HG02798 (cell line): ENCODE data around the gene NDUFB5.
"Not testable (repeated sequence)": the region's sequence is repeated elsewhere in the genome, so short reads cannot be mapped to it uniquely, and the experiment has no call there.

Experiments used
- ATAC-seq: cut with Tn5 transposase; IDR thresholded peaks from one replicate; pipeline ENCODE4 v1.9.1; 2021; ENCODE audit warnings: mild to moderate bottlenecking; ENCODE audit not compliant: unreplicated experiment, poor library complexity

The NDUFB5 gene

GRCh38 chr3:179624451-179624850 lies 19.9 kb downstream of the NDUFB5 start:
- ATAC-seq: no peak

- no peak for ATAC-seq
Observed at GRCh38 chr3:179630753-179631451, 26.3 kb downstream of the NDUFB5 start.

DNA sequence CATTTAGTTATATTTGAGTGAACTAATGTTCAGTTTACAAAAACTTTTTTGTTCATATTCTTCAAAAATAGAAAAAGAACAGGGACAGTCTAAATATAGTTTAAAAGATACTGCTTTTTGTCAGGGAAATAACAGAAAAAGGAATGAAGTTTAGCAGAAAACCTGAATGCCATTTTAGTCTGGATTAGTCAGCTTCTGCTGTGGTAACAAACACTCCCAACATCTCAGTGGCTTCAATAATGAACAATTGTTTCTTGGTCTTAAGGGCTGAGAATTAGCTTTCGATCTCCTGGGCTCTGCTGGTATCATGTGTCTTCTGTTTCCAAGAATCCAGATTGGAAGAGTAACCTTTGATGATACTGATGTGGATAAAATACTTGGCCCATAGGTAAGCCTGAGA lies 35.9 kb downstream of the NDUFB5 start:
- ATAC-seq: no peak

GRCh38 chr3:179642871-179643270 lies 38.3 kb downstream of the NDUFB5 start:
- no peak for ATAC-seq

GRCh38 chr3:179643837-179644236 lies 39.2 kb downstream of the NDUFB5 start:
- ATAC-seq: not testable (repeated sequence)

DNA sequence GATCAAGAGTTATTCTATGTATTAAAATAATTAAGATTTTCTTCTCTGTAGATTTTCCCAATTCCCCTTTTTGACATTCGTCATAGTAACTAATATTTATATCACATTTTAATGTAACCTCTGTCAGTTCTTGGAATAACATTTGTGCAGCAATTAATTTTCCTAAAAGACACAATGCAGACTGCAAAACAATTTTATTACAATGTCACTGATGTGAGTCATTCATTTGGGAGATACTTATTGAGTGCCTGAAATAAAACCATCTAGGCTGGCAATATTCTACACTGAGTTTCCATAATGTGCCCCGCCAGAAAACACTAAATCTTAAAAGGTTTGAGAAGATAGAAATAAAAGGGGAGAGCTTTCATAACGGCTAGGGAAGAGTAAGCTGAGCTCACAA lies 41.6 kb downstream of the NDUFB5 start:
- no peak for ATAC-seq

DNA sequence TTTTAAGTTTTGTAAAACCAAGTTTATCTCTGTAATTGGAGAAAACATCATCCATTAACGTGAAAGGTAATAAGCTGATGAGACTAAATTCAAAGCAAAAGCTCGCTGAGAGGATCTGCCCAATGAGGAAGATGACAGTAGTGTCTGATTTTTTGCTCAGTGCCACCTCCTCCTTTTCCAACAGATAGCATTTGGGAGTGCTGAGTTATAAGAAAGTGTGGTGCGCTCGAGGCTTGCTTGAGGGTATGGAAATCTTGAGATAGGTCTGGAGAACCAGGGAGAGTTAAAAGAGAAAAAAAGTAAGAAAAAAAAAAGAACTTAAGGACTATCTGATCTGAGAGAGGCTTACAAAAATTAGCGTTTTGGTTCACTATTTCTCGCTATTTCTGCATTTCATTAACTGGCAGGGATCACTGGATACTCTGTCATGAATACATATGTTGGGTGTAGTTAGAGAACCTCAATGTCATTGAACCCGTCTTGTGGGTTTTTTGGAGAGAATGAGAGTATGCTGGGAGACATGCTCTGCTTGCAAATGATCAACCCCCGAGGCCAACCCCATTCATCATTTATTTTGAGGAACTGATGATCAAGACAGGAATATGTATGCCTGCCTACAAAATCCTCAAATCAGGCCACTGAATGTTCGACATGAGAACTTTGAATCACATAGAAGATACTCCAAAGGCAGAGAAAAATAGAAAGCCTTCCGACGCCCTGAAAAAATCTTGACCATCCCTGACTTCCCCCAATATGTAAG lies 47.3 kb downstream of the NDUFB5 start:
- ATAC-seq: no peak

DNA sequence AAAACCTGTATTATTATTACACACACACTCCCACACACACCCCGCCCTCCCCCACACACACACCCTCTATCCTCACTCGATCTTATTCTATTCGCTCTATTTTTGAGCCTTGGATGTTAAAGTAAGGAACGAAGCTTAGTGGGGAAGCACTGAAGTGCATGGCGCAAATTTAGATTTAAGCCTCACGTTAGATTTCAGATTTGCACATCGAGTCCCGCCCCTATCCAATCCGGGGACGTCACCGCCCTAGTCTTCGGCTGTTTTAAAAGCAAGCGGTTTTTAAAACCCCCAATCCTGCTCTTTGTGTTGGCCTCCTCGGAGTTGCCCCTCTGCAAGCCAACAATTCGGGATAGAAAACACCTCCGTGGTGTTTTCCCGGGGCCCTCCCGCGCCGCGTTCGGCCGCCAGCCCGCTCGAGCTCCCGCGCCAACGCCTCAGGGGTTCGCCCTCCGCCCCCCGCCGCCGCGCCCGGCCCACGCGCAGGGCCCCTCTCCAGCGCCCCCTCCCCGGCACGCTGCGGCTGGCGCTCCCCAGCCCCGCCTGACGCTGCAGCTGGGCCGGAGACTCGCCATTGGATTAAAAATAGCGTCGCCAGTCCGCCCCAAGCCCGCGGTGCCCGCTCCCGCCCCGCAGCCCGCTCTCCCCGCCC lies 48.0 kb downstream of the NDUFB5 start, which contains the start of gene USP13:
Gene USP13 (plus strand): TSS at position 594 of the 649 bp plus-strand sequence. CDS start 186 bp downstream, outside the sequence.
- ATAC-seq: peak; percentile 69

- ATAC-seq: peak; percentile 69
Observed at GRCh38 chr3:179653096-179653797, 48.7 kb downstream of the NDUFB5 start.

DNA sequence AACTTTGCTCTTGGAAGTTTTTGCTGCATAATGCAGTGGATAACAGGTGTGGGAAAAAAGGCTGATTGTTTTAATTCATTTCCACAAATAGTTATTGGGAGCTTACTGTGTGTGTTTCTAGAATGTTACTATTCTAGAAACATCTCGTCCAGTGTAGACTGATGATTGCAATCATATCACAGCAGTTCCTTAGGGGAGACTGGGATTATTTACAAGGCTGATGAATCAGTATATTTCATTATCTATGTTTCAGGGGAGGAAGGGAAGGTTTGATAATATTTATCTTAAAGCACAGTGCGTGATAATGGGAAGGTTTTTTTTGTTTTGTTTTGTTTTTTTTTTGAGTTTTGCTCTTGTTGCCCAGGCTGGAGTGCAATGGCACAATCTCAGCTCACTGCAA lies 50.6 kb downstream of the NDUFB5 start:
- ATAC-seq: no peak

DNA sequence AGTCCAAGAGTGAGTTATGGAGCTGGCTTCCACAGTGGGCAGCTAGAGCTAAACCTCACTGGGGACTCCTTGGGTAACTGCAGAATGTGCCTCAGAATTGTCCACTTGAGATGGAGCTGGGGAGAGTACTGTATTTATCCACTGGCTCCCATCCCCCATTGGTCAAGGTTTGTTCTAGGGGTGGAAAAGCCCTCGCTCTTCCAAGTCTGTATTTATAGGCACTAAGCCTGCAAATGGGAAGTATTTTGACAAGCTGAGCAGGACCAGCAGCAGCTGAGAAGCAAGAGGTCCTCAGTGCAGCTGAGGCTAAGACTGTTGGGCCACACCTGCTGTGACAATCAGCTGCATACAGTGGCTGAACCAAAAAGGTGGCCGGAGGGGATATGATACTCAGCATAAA lies 54.0 kb downstream of the NDUFB5 start:
- ATAC-seq: no peak

- ATAC-seq: no peak
Observed at GRCh38 chr3:179660872-179661271, 56.3 kb downstream of the NDUFB5 start.

- no peak for ATAC-seq
Observed at GRCh38 chr3:179661777-179662176, 57.2 kb downstream of the NDUFB5 start.

DNA sequence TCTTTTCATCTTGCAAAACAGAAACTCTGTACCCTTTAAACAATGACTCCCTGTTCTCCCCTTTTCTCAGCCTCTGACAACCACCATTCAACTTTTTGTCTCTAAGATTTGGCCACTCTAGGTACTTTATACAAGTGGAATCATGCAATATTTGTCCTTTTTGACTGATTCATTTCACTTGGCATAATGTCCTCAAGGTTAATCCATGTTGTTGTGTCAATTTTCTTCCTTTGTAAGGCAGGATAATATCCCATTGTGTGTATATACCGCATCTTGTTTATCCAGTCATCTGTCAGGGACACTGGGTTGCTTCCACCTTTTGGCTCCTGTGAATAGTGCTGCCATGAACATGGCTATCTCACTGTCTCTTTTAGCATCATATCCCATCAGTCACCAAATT lies 58.5 kb downstream of the NDUFB5 start:
- ATAC-seq: no peak

DNA sequence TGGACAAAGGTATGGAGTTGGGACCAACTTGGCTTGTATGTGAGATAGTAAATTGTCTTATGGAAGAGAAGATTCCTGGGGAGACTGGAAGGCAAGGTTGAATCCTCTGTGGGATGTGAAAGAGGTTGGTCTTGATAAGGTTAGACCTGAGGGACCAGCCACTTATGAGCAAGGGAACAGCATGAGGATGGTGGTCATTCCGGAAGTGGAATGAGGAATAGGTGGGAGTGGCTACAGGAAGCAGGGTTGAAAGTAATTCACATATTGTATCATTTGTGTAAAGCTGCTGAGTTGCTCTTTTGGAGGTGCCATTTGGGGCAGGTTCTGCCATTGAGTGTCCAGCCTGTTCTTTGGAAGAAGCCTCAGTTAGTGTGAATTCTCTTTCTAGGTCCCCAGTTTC lies 61.4 kb downstream of the NDUFB5 start:
- ATAC-seq: no peak

- ATAC-seq: no peak
Observed at GRCh38 chr3:179666436-179667035, 61.9 kb downstream of the NDUFB5 start.

- no peak for ATAC-seq
Observed at GRCh38 chr3:179668429-179668828, 63.8 kb downstream of the NDUFB5 start.

GRCh38 chr3:179670311-179670710 lies 65.7 kb downstream of the NDUFB5 start:
- ATAC-seq: no peak

GRCh38 chr3:179671309-179671708 lies 66.7 kb downstream of the NDUFB5 start:
- no peak for ATAC-seq

DNA sequence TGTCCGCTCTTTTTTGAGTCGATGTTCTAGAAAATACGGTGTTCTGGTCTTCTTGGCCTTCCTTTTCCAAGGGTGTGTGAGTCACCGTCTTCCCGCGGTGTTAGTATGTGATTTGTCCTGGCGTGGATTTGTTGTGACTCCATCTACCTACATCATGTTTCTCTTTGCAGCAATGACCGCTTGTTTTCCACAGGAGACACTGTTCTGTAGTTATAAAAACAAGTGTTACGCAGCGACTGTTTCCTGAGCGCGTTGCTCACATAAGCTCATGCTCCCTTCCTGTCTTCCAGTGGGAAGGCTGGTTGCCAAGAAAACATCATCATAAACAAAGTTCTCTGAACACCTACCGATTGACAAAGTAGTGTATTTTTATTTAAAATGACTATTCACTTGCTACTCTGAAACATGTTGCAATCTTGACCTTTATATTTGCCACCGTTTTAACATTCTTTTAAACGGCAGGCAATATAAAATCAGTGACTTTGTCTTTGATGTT lies 67.2 kb downstream of the NDUFB5 start:
- no peak for ATAC-seq
